ACHN (cell line): Measurements from ENCODE around the gene FAM72B.
"Not testable (repeated sequence)": the region's sequence is repeated elsewhere in the genome, so short reads cannot be mapped to it uniquely, and the experiment has no call there.

Source experiments
- DNase-seq: peaks from one replicate; pipeline ENCODE4 v3.0.0-alpha.2; 2015
- in situ Hi-C: cut with HindIII; loops from 2 replicates; pipeline ENCODE4 v1.10.0; 2017; ENCODE audit warnings: low sequenced_read_pairs, low pct_ligation_motif_present, low pct_unique_long_range_greater_than_20kb

The FAM72B gene

DNA sequence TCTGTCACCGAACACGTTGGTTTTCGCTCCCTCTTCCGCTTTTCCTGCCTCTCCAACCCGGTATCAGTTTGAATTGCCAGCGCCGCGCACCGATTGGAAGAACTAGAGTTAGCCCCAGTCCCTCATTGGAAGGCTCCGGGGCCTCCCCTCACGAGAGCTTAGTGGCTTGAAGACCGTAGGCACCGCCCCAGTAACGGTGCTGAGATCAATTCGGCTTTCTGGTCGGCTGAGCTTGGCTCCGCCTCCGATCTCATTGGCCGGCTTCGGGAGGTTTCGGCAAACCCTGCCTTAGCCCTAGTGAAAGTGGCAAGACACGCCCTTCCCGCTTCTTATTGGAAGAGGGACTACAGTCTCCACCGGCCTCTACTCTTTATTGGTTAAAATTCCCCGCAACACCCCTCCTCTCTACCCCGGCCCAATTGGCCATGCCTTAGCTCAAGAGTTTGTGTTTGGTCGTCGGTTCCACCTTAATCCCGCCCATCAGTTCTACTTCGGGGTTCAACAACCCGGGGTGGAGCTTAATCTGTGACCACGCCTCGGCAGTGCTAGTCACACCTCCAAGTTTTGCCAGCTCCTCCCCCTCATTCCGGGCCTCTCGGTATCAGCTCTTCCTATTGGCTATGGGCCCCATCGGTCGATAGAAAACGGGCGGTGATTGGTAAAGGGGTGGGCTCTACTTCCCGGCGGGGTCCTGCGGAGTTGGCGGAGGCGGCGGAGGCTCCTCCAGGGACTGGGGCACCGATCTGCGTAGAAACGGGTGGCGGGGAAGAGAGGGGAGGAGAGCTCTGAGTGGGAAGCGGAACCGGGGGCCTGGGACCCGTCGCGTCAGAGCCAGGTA is at the start of gene FAM72B, which contains the start of gene SRGAP2C:
Gene FAM72B, minus strand, starts transcription at position 51 of the 838 bp plus-strand sequence. CDS start 851 bp downstream, outside the sequence.
Gene SRGAP2C, plus strand, starts transcription at position 686 of the 838 bp plus-strand sequence. CDS start 2,472 bp downstream, outside the sequence.
- peak; percentile 95 for DNase-seq
- in situ Hi-C loops, result not testable (repeated sequence)

DNA sequence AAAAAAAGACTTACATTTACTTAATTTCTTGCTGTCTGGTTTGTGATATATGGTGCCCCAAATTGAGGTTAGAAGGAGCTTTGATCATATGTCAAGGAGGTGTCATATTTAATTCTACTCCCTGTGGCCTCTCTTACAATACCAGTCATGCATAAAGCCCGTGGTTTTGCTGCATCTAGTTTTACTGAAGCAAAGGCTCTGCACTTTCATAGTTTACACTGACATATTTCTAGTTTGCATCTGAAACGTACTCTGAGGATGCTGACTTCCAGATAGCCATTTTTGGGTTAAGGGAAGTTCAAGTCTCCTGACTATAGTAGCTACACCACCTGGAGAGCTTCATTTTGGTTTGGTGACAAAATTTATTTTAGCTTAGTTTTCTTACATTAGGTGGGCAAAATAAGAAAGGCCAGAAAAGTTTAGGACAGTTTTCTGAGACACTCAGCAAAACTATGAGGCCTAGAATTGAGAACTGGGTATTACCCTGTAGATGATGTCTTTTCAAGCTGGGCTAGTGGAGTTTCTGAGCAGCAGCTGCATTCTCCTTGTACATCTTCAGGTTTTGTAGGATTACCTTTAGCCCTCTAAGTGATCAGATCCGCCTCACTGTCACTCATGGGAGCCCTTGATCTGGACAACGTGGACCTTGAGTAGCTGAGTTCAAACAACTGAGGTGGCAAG is 48.4 kb upstream of the FAM72B start:
- DNase-seq, in situ Hi-C loops: not testable (repeated sequence)

DNA sequence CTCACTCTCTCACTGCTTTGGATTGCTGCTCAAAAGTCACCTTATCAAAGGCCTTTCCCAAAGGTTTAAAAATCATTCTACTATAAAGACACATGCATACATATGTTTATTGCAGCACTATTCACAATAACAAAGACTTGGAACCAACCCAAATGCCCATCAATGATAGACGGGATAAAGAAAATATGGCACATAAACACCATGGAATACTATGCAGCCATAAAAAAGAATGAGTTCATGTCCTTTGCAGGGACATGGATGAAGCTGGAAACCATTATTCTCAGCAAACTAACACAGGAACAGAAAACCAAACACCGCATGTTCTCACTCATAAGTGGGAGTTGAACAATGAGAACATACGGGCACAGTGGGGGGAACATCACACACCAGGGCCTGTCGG is 46.5 kb upstream of the FAM72B start:
- in situ Hi-C loops, DNase-seq: not testable (repeated sequence)

DNA sequence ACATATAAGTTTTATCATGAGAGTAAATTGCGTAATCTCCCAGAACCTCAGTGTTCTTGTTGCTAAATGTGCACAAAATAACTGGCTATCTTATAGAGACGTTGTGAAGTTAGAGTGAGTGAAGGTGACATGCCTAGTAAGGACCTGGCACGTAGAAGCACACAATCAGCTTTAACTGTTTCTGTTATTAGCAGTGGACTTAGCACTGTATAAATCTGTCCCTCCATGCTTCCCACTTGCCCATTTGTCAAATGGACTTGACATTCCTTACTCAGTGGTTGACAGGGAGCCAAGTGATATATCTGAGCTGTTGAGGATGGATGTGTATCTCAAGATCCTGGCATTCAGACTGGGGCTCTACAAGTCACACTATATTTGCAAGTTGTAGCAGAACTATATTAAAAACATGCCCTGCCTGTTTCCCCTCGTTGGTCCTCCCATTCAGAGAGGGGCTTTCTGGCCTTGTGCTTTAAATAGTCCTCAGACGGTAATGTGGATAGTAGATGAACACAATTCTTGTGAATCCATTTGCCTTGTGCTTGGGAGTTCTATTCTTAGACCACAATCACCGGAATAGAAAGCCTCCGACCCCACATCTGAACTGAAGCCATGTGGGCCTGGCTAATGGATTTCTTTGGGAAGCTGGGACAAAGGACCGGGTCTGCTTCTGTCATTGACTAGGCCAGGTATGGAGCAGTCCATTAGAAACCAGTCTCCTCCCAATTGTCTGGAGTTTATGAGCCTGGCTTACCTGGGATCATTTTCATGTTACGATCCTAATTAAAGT is 43.6 kb upstream of the FAM72B start:
- in situ Hi-C loops, DNase-seq: not testable (repeated sequence)

DNA sequence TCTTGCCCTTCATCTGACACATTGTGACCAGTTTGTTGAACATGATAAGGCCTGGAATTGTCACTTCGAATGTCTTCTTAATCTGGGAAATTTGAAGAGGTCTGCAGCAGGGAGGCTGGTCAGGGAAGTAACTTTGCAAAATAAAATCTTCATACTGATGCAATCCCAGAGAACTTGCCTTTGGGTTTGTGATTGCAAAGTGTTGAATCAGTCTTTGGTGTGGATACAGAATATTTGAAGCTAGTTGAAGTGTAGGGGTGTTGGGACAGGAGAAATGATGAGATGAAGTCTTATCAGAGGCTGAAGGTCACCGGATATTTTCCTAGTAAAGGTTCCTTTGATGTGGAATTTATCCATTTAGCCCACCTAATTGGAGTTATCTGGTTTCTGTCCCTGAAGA is 42.8 kb upstream of the FAM72B start:
- DNase-seq, in situ Hi-C loops: not testable (repeated sequence)

DNA sequence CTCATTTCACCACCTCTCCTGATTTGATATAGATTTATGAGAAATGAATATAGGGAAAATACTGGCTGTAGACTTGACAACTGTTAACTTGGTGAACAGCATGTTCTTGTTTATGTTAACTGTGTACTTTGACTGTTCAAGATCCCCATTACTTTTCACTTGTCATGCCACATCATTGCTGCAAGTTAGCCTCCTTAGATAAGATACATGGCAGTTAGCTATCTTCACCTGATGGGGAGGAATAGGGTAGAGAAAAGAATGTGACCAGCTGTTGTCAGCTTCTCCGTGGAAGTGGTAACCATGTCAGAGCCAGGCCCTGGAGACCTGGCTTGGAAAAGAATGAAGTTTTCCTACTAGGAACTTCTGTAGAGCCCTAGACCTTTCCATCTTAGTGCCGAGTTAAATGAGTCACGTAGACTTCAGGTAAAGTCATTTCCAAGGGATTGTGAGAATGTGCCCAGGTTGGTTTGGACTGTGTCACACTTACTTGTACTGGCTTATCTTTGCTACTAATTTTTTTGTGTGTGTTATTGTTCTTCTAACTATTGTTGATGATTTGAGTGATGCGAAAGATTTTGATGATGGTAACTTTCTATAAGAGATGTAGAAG is 42.3 kb upstream of the FAM72B start:
- in situ Hi-C loops, DNase-seq: not testable (repeated sequence)

DNA sequence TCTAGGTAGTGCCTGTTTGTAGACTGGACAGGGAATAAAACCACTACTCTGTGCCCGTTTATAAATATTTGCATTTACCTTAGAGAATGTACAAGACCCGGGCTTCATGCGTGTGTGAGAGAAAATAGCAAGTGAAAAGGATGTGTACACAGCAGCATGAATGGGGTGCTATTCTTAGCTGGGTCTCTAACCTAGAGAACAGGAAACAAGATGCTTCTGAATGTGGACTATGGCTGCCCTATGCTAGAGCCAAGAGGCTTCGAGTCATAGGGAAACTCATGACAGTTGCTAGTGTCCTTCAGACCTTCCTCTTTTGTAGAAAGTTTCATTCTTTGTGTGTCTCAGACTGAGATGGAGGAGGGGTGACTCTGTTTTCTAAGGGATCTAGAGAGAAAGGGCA is 40.6 kb upstream of the FAM72B start:
- in situ Hi-C loops, DNase-seq: not testable (repeated sequence)

DNA sequence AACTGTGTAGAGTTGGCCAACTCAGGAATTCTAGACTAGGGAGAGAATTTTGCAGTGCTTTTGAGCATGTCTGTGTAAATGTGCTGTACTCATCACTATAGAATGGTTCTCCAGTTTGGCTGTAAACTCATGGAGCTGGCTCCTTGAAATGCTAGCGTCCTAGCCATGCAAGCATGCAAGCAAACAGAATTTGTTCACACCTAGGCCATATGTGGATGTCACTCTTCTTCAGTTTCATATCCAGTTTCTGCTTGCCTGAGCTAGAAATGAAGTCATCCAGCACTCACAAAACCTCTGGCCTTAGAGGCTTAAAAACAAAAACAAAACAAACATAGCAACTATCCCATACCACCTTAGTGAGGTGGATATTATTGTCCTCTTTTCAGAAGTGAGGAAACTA is 37.6 kb upstream of the FAM72B start:
- DNase-seq, in situ Hi-C loops: not testable (repeated sequence)

DNA sequence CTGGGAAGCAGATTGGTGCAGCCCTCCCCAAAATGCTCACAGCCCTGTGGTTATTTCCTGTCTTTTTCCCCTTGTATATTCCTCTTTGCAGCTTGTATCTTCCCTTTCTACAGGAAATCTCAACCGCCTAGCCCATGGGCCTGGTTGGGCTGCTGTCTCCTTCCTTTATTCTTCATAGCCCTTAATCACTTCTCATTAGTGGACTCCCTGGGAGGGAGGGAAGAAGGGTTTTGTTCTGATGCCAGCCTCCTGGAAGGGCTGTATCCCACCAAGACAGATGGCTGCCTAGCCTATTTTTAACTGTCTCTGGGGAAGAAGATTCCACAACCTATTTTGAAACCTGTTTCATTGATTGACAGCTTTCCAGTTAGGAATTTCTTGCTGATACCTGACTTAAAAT is 32.5 kb upstream of the FAM72B start:
- DNase-seq, in situ Hi-C loops: not testable (repeated sequence)

DNA sequence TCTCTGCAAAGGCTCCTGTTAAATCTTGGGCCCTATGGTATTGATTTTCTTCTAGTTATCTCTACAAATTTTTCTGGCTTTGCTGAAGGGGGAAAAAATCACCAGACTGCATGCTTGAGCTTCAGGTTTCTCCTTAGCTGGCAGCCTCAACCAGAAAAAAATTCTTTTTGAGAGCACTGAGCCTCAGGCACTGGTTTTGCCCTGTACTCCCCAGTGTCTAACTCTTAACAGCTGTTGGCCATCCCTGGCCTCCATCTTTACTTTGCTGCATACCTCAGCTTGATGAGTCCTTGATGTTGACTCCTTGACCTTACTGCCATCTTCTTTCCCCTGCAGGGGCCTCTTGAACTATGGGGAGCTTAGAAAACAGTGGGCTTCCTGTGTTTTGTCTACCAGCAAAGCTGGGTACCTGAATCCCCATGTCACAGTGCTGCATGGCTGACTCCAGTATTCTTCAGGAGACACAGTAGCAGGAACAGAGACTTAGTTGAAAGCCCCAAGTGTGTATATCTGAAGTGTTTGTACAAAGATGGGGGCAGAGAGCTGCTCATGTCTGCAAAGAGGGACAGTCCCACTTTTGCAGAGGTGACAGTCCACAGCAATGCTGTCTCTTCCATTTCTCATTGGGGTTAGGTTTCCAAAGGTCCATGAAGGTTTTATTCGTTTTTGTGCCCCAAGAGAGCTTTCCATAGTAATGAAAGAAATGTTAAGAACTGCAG is 31.7 kb upstream of the FAM72B start:
- DNase-seq, in situ Hi-C loops: not testable (repeated sequence)

DNA sequence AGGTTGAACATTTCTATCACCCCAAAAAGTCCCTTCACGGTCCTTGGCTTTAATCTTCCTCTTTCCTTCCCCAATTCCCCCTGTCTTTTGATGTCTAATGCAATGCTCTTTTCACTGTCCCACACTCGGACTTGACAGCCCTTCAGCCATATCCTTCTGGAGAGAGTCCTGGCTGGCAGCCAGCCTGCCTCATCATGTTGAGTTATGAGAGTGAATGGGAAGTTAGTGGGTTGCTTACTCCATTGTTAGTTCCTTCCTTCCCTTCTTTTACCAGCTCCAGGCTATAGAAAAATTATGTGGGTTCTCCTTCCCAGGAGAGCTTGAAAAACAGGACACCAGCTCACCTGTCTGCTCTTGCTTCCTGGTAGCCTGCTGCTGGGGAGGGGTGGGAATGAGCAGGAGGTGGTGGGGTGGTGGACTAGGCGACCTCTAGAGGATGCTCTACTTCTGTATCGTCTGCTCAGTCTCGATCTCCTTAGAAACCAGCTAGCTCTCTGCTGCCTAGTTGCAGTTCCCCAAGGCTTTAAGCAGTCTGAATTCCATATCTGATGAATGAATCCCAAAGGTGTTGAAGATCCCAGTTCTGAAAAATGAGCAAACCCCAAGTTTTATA is 30.5 kb upstream of the FAM72B start:
- in situ Hi-C loops, DNase-seq: not testable (repeated sequence)

DNA sequence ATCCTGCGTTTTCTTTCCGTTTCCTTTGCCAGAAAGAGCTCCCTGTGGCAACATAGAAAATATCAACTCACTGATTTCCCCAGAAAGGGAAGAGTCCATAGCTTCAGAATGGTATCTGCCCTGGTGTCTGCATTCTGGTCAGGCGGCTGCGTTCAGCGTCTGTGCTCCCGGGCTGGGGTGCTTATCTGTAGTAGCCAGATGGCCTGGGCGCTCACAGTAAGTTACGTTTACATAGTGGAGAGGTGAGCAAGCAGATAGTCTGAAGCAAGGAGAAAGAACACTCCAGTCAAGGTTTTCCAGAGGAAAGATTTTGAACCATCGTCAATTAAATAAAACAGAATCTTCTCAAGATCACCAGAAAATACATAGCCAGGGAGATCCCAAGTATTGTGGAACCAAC is 29.4 kb upstream of the FAM72B start:
- in situ Hi-C loops, DNase-seq: not testable (repeated sequence)

DNA sequence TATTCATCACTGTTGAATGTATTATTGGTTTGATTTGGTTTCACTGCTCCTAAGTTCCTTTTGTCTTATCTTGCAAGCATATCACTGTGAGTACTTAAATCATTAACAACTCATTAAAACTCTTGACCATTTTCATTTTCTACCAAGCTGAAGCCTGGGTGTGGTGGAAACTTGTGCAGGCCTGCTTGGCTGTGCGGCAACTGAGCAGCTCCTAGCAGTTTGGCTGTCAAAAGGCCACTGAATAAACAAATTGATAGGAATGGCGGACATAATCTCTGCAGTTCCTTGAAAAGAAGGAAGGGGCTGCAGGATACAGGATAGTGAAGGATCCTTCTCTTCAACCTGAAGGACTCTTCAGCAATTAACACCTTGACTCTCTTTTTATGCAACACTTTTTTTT is 26.6 kb upstream of the FAM72B start:
- in situ Hi-C loops, DNase-seq: not testable (repeated sequence)

DNA sequence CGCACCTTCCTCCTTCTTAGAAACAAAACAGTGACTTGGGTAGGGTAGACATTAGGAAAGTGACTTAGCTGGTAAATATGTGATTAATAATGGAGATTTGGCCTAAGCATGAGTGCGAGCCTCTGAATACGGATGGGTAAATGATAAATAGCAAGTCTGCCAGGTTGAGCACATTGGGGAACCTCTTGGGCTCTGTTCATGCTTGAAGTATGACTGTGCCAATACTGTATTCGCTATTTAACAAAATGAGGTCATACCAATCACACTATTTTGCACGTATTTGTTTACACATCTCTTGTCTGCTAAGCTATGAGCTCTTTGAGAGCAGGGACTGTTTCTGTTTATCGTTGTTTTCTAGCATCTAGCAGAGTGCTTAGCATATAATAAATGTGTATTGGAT is 24.2 kb upstream of the FAM72B start:
- DNase-seq, in situ Hi-C loops: not testable (repeated sequence)

DNA sequence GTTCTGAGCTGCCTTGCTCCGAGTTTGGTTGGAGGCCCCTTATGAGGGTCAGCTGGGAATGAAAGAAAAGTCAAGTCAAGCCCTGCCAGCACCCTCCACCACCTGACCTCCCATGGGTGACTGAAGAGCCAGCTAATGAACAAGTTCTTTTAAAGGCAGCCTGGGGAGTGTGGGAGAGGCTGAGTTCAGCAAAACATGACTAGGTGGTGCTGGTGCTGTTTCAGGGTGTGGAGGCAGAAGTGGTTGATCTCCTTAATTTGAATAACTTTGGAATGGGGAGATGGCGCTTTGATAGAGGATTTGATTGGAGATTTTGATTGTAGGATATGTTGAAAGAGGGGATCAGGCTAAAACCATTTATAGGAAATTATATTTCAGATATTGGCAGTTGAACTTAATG is 23.2 kb upstream of the FAM72B start:
- in situ Hi-C loops, DNase-seq: not testable (repeated sequence)

DNA sequence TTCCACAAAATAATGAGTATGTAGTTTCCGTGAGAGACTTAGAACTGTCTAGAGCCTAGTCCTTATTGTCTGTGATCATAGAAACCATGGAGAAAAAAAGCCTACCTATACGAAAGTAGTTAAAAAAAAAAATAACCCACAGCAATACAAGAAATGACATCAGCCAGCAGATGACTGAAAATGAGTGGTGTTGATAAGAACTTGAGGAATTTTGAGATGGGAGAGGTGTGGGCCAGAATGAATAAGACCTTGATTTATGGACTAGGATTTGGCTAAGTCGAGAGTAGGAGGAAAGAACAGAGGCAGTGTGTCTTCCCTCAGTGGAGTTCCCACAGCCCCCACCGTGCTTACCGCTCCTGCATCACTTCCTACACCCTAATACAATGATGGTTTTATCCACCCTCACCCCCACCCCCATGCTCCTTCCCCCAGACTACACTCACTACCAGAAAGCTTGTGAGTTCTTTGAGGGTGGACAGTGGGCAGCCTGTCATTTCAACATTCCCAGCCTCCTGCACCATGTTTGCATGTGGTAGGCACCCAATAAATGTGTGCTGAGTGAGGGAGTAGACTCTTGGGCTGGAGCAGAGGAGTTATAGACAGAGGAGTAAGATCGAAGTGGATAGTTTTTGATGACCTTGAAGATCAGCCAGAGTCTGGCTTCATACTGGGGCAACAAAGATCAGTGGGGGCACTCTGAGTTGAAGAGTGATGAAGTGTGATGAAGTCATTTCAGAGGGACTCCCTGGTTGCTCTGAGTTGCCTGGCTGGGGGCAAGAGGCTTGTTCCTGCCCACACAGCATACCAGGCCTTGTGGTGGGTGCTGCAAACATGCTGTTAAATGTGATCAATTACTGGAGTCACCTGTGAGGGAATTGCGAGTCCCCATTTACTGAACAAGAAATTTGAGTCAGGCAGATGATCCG is 21.9 kb upstream of the FAM72B start:
- DNase-seq, in situ Hi-C loops: not testable (repeated sequence)
